HG03565 (cell line): ENCODE results near the gene FSTL4.
"Not testable (repeated sequence)": the region's sequence is repeated elsewhere in the genome, so short reads cannot be mapped to it uniquely, and the experiment has no call there.

Experiments used
- ATAC-seq: cut with Tn5 transposase; IDR thresholded peaks from one replicate; pipeline ENCODE4 v1.9.1; 2021; ENCODE audit warnings: mild to moderate bottlenecking, moderate library complexity; ENCODE audit not compliant: unreplicated experiment

The FSTL4 gene

GRCh38 chr5:133235696-133236426 lies 376.5 kb downstream of the FSTL4 start:
- no peak for ATAC-seq

- no peak for ATAC-seq
These were observed 377.4 kb downstream of the FSTL4 start for GRCh38 chr5:133234911-133235310.

DNA sequence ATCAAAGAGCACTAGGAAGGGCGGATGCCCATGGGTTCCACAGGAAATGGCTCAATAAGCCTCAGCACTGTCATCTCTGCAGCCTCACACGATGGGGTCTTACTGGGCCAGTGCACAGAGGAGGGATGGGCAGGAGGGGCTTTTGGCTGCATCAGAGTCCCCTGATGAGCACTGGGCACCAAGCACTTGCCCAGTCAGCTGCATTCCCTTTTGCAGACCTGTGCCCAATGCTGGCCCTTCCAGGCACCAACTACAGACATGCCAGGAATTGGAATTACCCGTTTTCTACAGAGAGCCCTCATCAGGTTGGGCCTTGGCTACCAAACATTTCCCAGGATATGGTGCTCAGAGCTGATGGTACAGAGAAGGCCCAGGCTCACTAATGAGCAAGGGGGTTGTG lies 378.1 kb downstream of the FSTL4 start:
- no peak for ATAC-seq

DNA sequence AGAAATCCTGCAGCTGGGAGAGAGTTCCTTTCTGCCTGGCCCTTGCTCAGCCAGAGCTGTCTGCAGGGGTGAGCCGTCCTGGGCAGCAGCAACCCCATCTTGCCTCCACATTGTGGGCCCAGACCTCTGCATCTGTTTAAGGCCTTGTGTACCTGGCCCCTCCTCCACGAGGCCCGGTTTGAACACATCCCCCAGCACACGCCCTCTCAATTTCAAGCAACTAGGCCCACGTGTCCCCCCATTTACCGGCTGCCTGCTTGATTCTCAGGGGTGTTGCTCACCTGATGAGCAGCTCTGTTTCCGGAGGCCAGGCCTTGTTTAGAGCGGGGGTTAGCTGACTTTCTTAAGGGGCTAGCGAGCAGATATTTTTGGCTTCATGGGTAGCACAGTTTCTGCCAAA lies 378.7 kb downstream of the FSTL4 start:
- ATAC-seq, result no peak

DNA sequence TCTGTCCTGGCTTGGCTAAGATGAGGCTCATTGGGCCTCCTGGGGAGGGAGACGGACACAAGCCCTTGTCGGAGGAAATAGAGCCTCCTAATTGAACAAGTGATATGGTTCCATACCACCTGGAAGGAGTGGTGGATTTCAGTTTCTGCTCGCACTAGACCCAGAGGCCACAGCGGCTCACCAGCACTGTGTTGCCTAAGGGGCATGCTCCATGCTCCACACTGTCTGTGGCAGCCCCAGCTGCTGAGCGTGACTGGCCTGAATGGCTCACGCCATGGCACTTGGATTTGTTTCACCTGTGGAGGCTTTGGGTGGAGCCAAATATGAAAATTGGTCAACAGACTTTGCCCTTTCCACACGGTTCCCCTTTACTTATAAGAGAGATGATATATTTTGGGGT lies 379.4 kb downstream of the FSTL4 start:
- no peak for ATAC-seq

DNA sequence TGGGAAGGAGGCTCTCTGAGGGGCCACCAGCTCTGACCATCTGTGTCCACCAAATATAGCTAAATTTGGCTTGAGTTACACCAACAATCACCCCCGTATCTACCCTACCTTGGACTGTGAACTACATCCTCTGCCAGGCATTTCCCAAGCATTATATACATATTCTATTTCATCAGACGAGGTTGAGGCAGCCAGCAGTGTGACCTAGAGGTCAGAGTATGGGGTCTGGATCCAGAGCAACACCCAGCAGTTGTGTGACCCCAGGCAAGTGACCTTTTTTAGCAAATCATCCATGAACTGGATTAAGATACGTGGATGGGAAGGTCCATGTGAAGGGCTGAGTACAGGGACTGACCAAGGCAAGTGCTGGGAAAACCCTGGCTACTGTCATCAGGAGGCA lies 379.9 kb downstream of the FSTL4 start:
- no peak for ATAC-seq

- ATAC-seq, result no peak
These were observed 380.3 kb downstream of the FSTL4 start for GRCh38 chr5:133232011-133232410.

DNA sequence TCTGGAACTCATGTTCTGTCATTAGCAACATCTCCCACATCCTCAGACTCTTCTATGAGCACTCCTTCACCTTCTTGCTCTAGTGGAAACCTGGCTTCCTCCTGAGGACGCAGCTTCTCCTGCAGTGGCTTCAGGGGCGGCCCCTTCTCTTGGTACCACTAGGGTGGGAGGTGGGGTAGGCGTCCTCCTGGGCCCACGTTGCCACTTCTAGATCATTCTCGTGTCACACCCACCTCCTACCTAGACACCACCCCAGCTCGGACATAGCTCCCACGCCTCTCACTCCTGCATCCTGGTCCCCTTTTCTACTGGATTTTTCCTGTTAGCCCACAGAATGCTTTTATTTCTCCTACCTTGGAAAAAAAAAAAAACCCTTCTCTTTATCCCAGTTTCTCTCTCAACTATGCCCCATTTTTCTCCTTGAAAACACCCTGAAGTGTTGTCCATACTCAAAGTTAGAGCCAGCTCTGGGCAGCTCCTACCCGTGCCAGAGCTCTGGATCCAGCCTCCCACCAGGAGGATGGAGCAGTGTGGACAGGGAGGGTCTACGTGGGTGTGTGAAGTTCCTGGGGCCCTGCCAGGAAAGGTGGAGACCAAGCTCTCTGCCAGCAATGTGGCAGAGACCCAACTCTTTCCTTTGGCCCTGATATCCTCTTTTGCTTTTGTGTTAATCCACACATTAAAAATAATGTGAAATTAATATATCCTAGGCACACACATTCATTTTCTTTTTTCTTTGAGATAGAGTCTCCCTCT lies 381.3 kb downstream of the FSTL4 start:
- no peak for ATAC-seq

- no peak for ATAC-seq
These were observed 382.2 kb downstream of the FSTL4 start for GRCh38 chr5:133229931-133230664.

DNA sequence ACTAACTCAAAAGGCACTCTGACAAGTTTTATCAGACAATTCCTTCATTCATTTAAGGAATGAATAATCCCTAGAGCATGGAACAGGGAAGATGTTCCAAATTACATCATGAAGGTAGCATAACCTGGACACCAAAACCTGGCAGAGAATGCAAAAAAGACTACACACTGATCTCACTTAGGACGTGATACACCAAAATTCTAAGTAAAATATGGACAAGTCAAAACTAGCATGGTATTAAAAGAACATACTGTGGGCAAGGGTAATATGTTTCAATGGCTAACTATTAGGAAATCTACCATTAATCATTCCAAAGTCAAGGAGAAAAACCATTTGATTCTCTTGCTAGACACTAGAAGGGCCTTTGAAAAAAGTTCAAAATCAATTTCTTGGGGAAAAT lies 384.0 kb downstream of the FSTL4 start:
- ATAC-seq, result no peak

GRCh38 chr5:133227897-133228296 lies 384.4 kb downstream of the FSTL4 start:
- ATAC-seq, result no peak

DNA sequence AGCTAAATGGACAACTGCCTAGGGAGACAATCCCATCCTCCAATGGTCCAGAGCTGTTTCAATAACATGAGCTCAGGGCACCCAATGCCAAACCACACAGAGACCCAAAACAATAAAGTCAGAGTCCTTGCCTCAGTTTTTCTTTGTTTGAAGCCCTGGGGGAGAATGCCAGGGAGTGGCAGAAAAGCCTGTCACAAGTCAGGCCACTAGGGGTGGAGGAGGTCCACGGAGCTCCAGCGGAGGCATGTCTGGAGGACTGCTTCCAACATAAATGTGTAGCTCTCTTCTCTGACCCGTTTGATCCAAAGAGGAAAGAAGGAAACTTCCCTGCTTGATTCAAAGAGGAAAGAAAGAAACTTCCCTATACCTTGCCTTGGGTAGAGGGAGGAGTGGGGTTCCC lies 385.3 kb downstream of the FSTL4 start:
- no peak for ATAC-seq

DNA sequence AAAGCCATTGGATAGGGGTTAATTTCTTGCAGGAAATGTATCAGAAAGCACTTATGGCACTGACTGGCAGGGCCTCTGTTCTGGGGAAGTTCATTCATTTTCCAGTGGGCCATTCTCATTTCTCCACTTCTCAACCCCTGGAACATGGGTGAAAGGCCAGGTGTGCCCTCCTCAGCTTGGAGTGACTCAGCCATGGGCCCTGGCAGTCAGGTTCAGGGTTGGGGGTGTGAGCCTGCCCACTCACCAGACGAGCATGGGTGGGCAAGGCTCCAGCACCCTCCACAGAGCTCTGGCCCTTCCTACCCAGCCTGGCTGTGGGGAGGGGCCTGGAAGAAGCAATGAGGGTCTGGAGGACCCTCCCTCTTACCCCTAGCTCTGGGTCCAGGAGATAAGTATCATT lies 386.2 kb downstream of the FSTL4 start:
- ATAC-seq, result no peak

GRCh38 chr5:133225671-133226152 lies 386.6 kb downstream of the FSTL4 start:
- ATAC-seq, result no peak

GRCh38 chr5:133222979-133223378 lies 389.4 kb downstream of the FSTL4 start:
- ATAC-seq, result no peak

- no peak for ATAC-seq
These were observed 389.8 kb downstream of the FSTL4 start for GRCh38 chr5:133222521-133222920.

GRCh38 chr5:133222040-133222439 lies 390.3 kb downstream of the FSTL4 start:
- no peak for ATAC-seq

GRCh38 chr5:133220851-133221674 lies 391.3 kb downstream of the FSTL4 start:
- ATAC-seq, result no peak

- ATAC-seq, result no peak
These were observed 393.0 kb downstream of the FSTL4 start for GRCh38 chr5:133219296-133219695.

- not testable (repeated sequence) for ATAC-seq
These were observed 396.2 kb downstream of the FSTL4 start for GRCh38 chr5:133216138-133216537.
